Choroid plexus epithelial cell (primary cell): ENCODE results near the gene OAS3.

ENCODE experiments used
- DNase-seq: peaks from one replicate; pipeline ENCODE4 v3.0.0-alpha.2; 2010; ENCODE audit warnings: low read depth
- H3K4me3 ChIP-seq: 2 replicates; pipeline ENCODE4 v1.5.1; 2011; ENCODE audit warnings: low read depth, mild to moderate bottlenecking, control low read depth, low read length, moderate library complexity
- CTCF ChIP-seq: conservative IDR thresholded peaks from 2 replicates; pipeline ENCODE4 v1.5.1; 2011; ENCODE audit warnings: low read depth, mild to moderate bottlenecking, control low read depth, inconsistent platforms, low read length, moderate library complexity

OAS3 gene

DNA sequence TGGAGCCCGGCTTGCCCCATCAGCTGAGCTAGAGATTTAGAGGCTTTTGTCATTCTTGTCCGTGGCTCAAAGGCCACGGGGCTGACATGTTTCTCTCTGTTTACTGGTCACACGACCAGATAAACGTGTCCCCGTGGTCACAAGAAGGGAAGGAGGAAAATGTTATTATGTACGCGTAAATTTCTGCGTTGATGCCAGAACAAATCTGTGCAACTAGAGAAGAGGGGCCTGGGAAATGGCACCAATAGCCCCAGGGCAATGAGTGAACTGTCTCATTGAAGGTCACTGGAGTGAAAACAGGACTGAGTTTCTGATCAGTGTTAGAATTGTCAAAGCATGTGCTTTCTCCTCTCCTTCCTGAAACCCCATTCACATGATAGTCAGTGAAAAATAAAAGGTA is 65.4 kb downstream of the OAS3 start:
- no peak for TF ChIP-seq CTCF
- H3K4me3 ChIP-seq = no peak overlapping the region
- DNase-seq = no peak

DNA sequence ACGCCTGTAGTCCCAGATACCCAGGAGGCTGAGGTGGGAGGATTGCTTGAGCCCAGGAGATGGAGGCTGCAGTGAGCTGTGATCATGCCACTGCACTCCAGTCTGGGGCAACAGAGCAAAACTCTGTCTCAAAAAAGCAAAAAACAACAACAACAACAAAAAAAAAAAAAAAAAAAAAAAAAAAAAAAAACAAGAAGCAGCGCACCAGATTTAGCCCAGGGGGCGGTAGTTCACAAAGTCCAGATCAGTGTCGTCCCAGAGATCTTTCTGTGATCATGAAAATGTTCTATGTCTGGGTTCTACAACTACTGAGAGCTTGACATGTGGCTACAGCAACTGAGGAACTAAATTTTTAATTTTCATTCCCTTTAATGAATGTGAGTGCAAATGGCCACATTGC is 67.5 kb downstream of the OAS3 start:
- DNase-seq = no peak
- H3K4me3 ChIP-seq = no peak overlapping the region
- peak; percentile 41 for TF ChIP-seq CTCF

DNA sequence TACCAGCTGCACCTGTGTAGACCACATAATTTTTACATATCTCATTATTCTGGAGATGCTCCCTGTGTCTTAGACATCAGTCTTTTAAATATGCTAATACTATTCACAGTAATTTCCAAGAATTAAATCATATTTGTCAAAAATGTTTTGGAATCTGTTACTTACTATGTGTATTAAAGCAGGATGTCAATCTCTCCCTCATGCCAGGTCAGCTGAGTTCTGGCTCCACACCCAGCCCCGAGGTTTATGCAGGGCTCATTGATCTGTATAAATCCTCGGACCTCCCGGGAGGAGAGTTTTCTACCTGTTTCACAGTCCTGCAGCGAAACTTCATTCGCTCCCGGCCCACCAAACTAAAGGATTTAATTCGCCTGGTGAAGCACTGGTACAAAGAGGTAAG is 67.9 kb downstream of the OAS3 start:
- no peak for TF ChIP-seq CTCF
- H3K4me3 ChIP-seq = no peak overlapping the region
- DNase-seq = no peak

- DNase-seq = no peak
- no peak overlapping the region for H3K4me3 ChIP-seq
- TF ChIP-seq CTCF = no peak
Measured at GRCh38 chr12:113006641-113007040, 68.4 kb downstream of the OAS3 start.

DNA sequence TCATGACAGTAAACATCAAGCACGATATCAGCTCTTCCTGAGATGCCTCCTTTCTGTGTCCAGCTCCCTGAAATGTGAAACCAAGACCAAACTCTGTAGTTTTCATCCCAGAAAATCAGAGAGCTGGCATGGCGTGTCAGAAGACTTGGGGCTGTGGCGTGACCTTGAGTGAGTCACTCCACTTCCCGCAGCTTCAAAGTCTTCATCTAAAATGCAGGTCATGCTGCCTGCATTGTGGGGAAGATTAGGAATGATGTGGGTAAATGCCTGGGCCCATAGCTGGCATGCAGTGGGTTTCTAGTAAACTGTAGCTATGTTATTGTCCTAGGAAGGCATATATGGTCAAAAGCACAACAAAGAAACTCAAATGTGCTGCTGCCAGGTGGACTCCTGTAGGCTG is 68.9 kb downstream of the OAS3 start:
- no peak overlapping the region for H3K4me3 ChIP-seq
- peak; percentile 54 for DNase-seq
- TF ChIP-seq CTCF = no peak

GRCh38 chr12:113010701-113011100 is 72.4 kb downstream of the OAS3 start:
- H3K4me3 ChIP-seq = no peak overlapping the region
- no peak for TF ChIP-seq CTCF
- no peak for DNase-seq

- no peak overlapping the region for H3K4me3 ChIP-seq
- TF ChIP-seq CTCF = no peak
- DNase-seq = no peak
Measured at GRCh38 chr12:113014565-113014964, 76.3 kb downstream of the OAS3 start.
